Esophagus muscularis mucosa (tissue), 4 donors: ENCODE data around the gene CDK5. TPM values are rescaled to one million over a fixed set of nuclear protein-coding genes. Genes with fewer than 3 reads are reported as not detected.

Source experiments
- DNase-seq: peaks from one replicate; pipeline ENCODE4 v3.0.0-alpha.2; 2017; ENCODE audit errors: extremely low spot score
- H3K27ac ChIP-seq, 4 donors: fragments of 200-600 bp; sonication (generic); replicated peaks in 1 of 4; 1 replicate in 3 of 4; 2 replicates in 1 of 4; pipeline ENCODE4 v1.5.1; 2016 to 2019; ENCODE audit warnings: mild to moderate bottlenecking in 1 of 4
- H3K27me3 ChIP-seq, 4 donors: fragments of 200-600 bp; sonication (generic); one replicate each; pipeline versions ENCODE4 v1.5.1 to v1.6.0; 2016 to 2019
- H3K36me3 ChIP-seq, 4 donors: fragments of 200-600 bp; sonication (generic); one replicate each; pipeline ENCODE4 v1.5.1; 2016 to 2019
- H3K4me1 ChIP-seq, 4 donors: fragments of 200-600 bp; sonication (generic); one replicate each; pipeline ENCODE4 v1.5.1; 2016 to 2019
- H3K4me3 ChIP-seq, 4 donors: fragments of 200-600 bp; sonication (generic); 1 replicate in 2 of 4; 2 replicates in 2 of 4; pipeline ENCODE4 v1.5.1; 2016 to 2019; ENCODE audit warnings: mild to moderate bottlenecking in 4 of 4, moderate library complexity in 1 of 4
- H3K9me3 ChIP-seq, 4 donors: fragments of 200-600 bp; sonication (generic); 1 replicate in 3 of 4; 2 replicates in 1 of 4; pipeline ENCODE4 v1.5.1; 2016 to 2019
- CTCF ChIP-seq, 3 experiments: fragments of 200-600 bp in 2 of 3; fragments of 450-650 bp in 1 of 3; sonication (generic) in 2 of 3; IDR thresholded peaks; one replicate each; pipeline ENCODE4 v1.5.1; 2017 to 2019; ENCODE audit warnings: antibody characterized with exemption in 3 of 3, mild to moderate bottlenecking in 2 of 3, moderate library complexity in 1 of 3
- EP300 ChIP-seq: sonication (generic); formaldehyde crosslinking; IDR thresholded peaks from one replicate; pipeline ENCODE4 v1.6.1; 2017; ENCODE audit warnings: antibody characterized with exemption
- POLR2A ChIP-seq: fragments of 450-650 bp; IDR thresholded peaks from one replicate; pipeline ENCODE4 v1.6.1; 2017; ENCODE audit warnings: antibody characterized with exemption, moderate library complexity, mild to moderate bottlenecking, low read depth
- POLR2AphosphoS5 ChIP-seq, 2 donors: sonication (generic); formaldehyde crosslinking; IDR thresholded peaks; one replicate each; pipeline ENCODE4 v1.6.1; 2017; ENCODE audit warnings: antibody characterized with exemption in 2 of 2
- WGBS: methylation state at CpG from one replicate; pipeline ENCODE4 v1.1.5; 2018; 5-methylcytosine and 5-hydroxymethylcytosine counted together
- intact Hi-C: fragments of 100-400 bp; cut with DNase I; formaldehyde crosslinking; loops from one replicate; pipeline ENCODE4 v1.15.1; 2023
- total RNA-seq, 4 donors: library from RNA; depleted of rRNA; stranded (reverse); fragments of >200 nt; gene quantifications; one replicate each; pipeline versions ENCODE4 v1.1.0 to v1.2.1, GENCODE V29; 2016

The CDK5 gene
- total RNA-seq, 4 donors from 2014 or later = 5.3 to 10.4 (median 9.7) TPM

- H3K4me1 ChIP-seq = peaks cover 9 to 12% (median 10%) of the 10 kb centered on the region in 4 donors
- no peak overlapping the region for H3K4me3 ChIP-seq
- TF ChIP-seq CTCF (IDR thresholded peaks at IDR 0.05) (no peak), POLR2AphosphoS5 (IDR thresholded peaks at IDR 0.05) (no peak), POLR2A (no peak), EP300 (no peak)
- H3K36me3 ChIP-seq = peaks cover 80 to 97% (median 95%) of the 10 kb centered on the region in 4 donors
- H3K27ac ChIP-seq = no peak overlapping the region
- H3K9me3 ChIP-seq = no peaks in the 10 kb centered on the region
- no peak for DNase-seq
- intact Hi-C loops = no loop called here
- WGBS = 77% methylated on average over 11 of the region's 12 CpGs
- H3K27me3 ChIP-seq = no peaks in the 10 kb centered on the region
These were observed 10.5 kb upstream of the CDK5 start for GRCh38 chr7:151068069-151068773.

- TF ChIP-seq POLR2A = no peak
- no peak for TF ChIP-seq EP300
- TF ChIP-seq POLR2AphosphoS5 (IDR thresholded peaks at IDR 0.05) = no peak
- TF ChIP-seq CTCF (IDR thresholded peaks at IDR 0.05) = no peak
- intact Hi-C loops = no loop called here
- DNase-seq = no peak
- Histone ChIP-seq H3K4me1 (peaks cover 25 to 30% (median 28%) of the 10 kb centered on the region in 4 donors), H3K9me3 (no peaks in the 10 kb centered on the region), H3K4me3 (no peak overlapping the region), H3K27ac (no peak overlapping the region), H3K36me3 (peaks cover 62 to 79% (median 77%) of the 10 kb centered on the region in 4 donors), H3K27me3 (no peaks in the 10 kb centered on the region)
- WGBS = 96% methylated on average over 22 of the region's 39 CpGs
These were observed 8.7 kb upstream of the CDK5 start for GRCh38 chr7:151066273-151066974.

GRCh38 chr7:151065516-151065915, 7.8 kb upstream of the CDK5 start:
- Histone ChIP-seq H3K27ac (no peak overlapping the region), H3K36me3 (peaks cover 53 to 70% (median 67%) of the 10 kb centered on the region in 4 donors), H3K27me3 (no peaks in the 10 kb centered on the region), H3K9me3 (no peaks in the 10 kb centered on the region), H3K4me1 (peaks cover 34 to 39% (median 37%) of the 10 kb centered on the region in 4 donors), H3K4me3 (no peak overlapping the region)
- DNase-seq = no peak
- intact Hi-C loops = no loop called here
- TF ChIP-seq CTCF (IDR thresholded peaks at IDR 0.05) (no peak), POLR2AphosphoS5 (IDR thresholded peaks at IDR 0.05) (no peak)
- 92% methylated on average over 14 of the region's 14 CpGs for WGBS

- Histone ChIP-seq H3K4me1 (peaks cover 37 to 44% (median 42%) of the 10 kb centered on the region in 4 donors), H3K36me3 (peaks cover 48 to 64% (median 62%) of the 10 kb centered on the region in 4 donors), H3K4me3 (no peak overlapping the region), H3K27me3 (no peaks in the 10 kb centered on the region), H3K9me3 (no peaks in the 10 kb centered on the region), H3K27ac (no peak overlapping the region)
- DNase-seq = no peak
- 85% methylated on average over 3 of the region's 6 CpGs for WGBS
- intact Hi-C loops = loop anchor here (5.0 kb wide), 2 partner anchors 38 to 47 kb away; partner anchors contain the start of gene ABCB8
- TF ChIP-seq CTCF (IDR thresholded peaks at IDR 0.05) (no peak), POLR2A (no peak), EP300 (no peak), POLR2AphosphoS5 (IDR thresholded peaks at IDR 0.05) (no peak)
These were observed 7.3 kb upstream of the CDK5 start for GRCh38 chr7:151064993-151065392.
